ENCODE measurements around the gene DIP2A.
"Not testable (repeated sequence)": the region's sequence is repeated elsewhere in the genome, so short reads cannot be mapped to it uniquely, and the experiment has no call there.

GRCh38 chr21:46465153-46465552 is 6.5 kb downstream of the DIP2A start:
- TF ChIP-seq EZH2 (IDR thresholded peaks at IDR 0.05; ENCODE audit: low read length); CTCF (optimal IDR thresholded peaks at IDR 0.05 in 1 of 3, IDR thresholded peaks at IDR 0.05 in 1 of 3, conservative IDR thresholded peaks at IDR 0.05 in 1 of 3; ENCODE audit: extremely low read depth in 1 of 3, insufficient read depth in 2 of 3, low read length in 3 of 3): not testable (repeated sequence)

All from keratinocyte (primary cell).